NK-92 treated with Interleukin-12 subunit alpha and Interleukin-12 subunit beta, amount 100 ng/mL, for 24 hours (cell line): ENCODE data around the gene HDAC10.

Source experiments
- DNase-seq: peaks from one replicate; lab custom pipeline; 2025; lab: John Stamatoyannopoulos, UW

HDAC10 gene

GRCh38 chr22:50236731-50237409 is 14.2 kb downstream of the HDAC10 start:
- no peak for DNase-seq

GRCh38 chr22:50233223-50233622 is 17.8 kb downstream of the HDAC10 start:
- no peak for DNase-seq

- no peak for DNase-seq
Measured at GRCh38 chr22:50232481-50233151, 18.4 kb downstream of the HDAC10 start.

GRCh38 chr22:50229370-50229769 is 21.7 kb downstream of the HDAC10 start:
- no peak for DNase-seq

- DNase-seq, result no peak
Measured at GRCh38 chr22:50228366-50228765, 22.7 kb downstream of the HDAC10 start.

GRCh38 chr22:50227579-50228215 is 23.4 kb downstream of the HDAC10 start:
- DNase-seq, result no peak

- no peak for DNase-seq
Measured at GRCh38 chr22:50226875-50227165, 24.2 kb downstream of the HDAC10 start.

GRCh38 chr22:50226063-50226874 is 24.8 kb downstream of the HDAC10 start:
- DNase-seq, result no peak

- DNase-seq, result no peak
Measured at GRCh38 chr22:50225200-50225969, 25.7 kb downstream of the HDAC10 start.

GRCh38 chr22:50224071-50224470 is 27.0 kb downstream of the HDAC10 start:
- DNase-seq, result no peak

GRCh38 chr22:50222508-50222907 is 28.6 kb downstream of the HDAC10 start:
- no peak for DNase-seq

GRCh38 chr22:50221410-50222300 is 29.4 kb downstream of the HDAC10 start:
- DNase-seq, result no peak

- DNase-seq, result no peak
Measured at GRCh38 chr22:50220603-50221409, 30.3 kb downstream of the HDAC10 start.

- no peak for DNase-seq
Measured at GRCh38 chr22:50219800-50220602, 31.1 kb downstream of the HDAC10 start.

- DNase-seq, result no peak
Measured at GRCh38 chr22:50218996-50219727, 31.9 kb downstream of the HDAC10 start.

GRCh38 chr22:50218153-50218995 is 32.7 kb downstream of the HDAC10 start:
- no peak for DNase-seq

- no peak for DNase-seq
Measured at GRCh38 chr22:50217543-50218152, 33.4 kb downstream of the HDAC10 start.
